ENCODE data around the gene CTCF. TPM values are rescaled to one million over a fixed set of nuclear protein-coding genes. Genes with fewer than 3 reads are reported as not detected.

The CTCF gene
- total RNA-seq, 1 experiment from 2014 or later, result 33.1 TPM

- in situ Hi-C loops (cut with HindIII; ENCODE audit: low pct_unique_long_range_greater_than_20kb, low sequenced_read_pairs) (no loop called here), intact Hi-C loops (cut with micrococcal nuclease; ENCODE audit: unreplicated experiment) (no loop called here)
- CTCF ChIA-PET, result interaction anchor here (0.6 to 1.2 kb wide), 4 partner anchors 15 to 626 kb away, joined by 3 to 6 read pairs (median 4); no protein-coding TSS in a partner anchor
- ATAC-seq, result peak; percentile 94
- peak; percentile 52; the same call in 1 of the 2 replicates for TF ChIP-seq TCF7L2 (IDR thresholded peaks at IDR 0.05; ENCODE audit: low read depth, low read length)
- TF ChIP-seq POLR2AphosphoS5 (IDR thresholded peaks at IDR 0.05; ENCODE audit: low read depth, low read length), result peak; percentile 84
- no peak for TF ChIP-seq REST (IDR thresholded peaks at IDR 0.05; ENCODE audit: insufficient read depth in 1 of 2, low read depth in 2 of 2, low read length in 1 of 2)
- no TSS peak for BruUV-seq (replicated peaks)
- Histone ChIP-seq H3K36me3 (ENCODE audit: control insufficient read depth, insufficient read depth, low read length) (peaks cover 5% of the 10 kb centered on the region; the same call in 1 of the 2 replicates), H3K9me3 (ENCODE audit: control insufficient read depth, insufficient read depth, low read depth, low read length) (no peaks in the 10 kb centered on the region), H3K4me1 (ENCODE audit: control insufficient read depth, insufficient read depth, low read length) (peaks cover 11% of the 10 kb centered on the region), H3K4me3 (ENCODE audit: low read depth in 2 of 2, low read length in 2 of 2) (peak overlapping the region; percentile 78 to 82), H3K27ac (ENCODE audit: low read length) (peak overlapping the region; percentile 89), H3K27me3 (ENCODE audit: control insufficient read depth, insufficient read depth, low read length) (no peaks in the 10 kb centered on the region)
- peak; percentile 65 for DNase-seq (ENCODE audit: low read depth, low spot score)
- POLR2A ChIA-PET, result interaction anchor here (0.6 kb wide), 2 partner anchors 8 to 485 kb away, joined by 4 to 6 read pairs; no protein-coding TSS in a partner anchor
Measured at GRCh38 chr16:67561824-67562525, 351 bp upstream of the CTCF start.

- BruUV-seq (replicated peaks), result no TSS peak
- H3K27ac ChIP-seq (ENCODE audit: low read length), result peak overlapping the region; percentile 86
Measured at GRCh38 chr16:67562918-67563707, 787 bp downstream of the CTCF start.

More at GRCh38 chr16:67562918-67563707, 787 bp downstream of the CTCF start:
- peaks cover 5% of the 10 kb centered on the region; the same call in 1 of the 2 replicates for H3K36me3 ChIP-seq (ENCODE audit: control insufficient read depth, insufficient read depth, low read length)
- H3K27me3 ChIP-seq (ENCODE audit: control insufficient read depth, insufficient read depth, low read length), result no peaks in the 10 kb centered on the region
- ATAC-seq (peak; percentile 36), DNase-seq (ENCODE audit: low read depth, low spot score) (no peak)
- intact Hi-C loops (cut with micrococcal nuclease; ENCODE audit: unreplicated experiment) (no loop called here), in situ Hi-C loops (cut with HindIII; ENCODE audit: low pct_unique_long_range_greater_than_20kb, low sequenced_read_pairs) (no loop called here)
- ChIA-PET CTCF (interaction anchor here (0.6 to 1.8 kb wide), 2 partner anchors 42 to 624 kb away, joined by 3 to 5 read pairs; no protein-coding TSS in a partner anchor), POLR2A (no interaction called here)
- H3K4me3 ChIP-seq (ENCODE audit: low read depth in 2 of 2, low read length in 2 of 2), result peak overlapping the region; percentile 78 to 92
- TF ChIP-seq CTCF (IDR thresholded peaks at IDR 0.05), result peak; percentile 47
- TF ChIP-seq SIN3A (IDR thresholded peaks at IDR 0.05; ENCODE audit: borderline replicate concordance, insufficient read depth, low read depth, low read length), result no peak
- H3K9me3 ChIP-seq (ENCODE audit: control insufficient read depth, insufficient read depth, low read depth, low read length), result no peaks in the 10 kb centered on the region
- H3K4me1 ChIP-seq (ENCODE audit: control insufficient read depth, insufficient read depth, low read length), result peaks cover 11% of the 10 kb centered on the region

Measured in Panc1 (cell line).